Liver (tissue), 3 donors: ENCODE measurements around the gene OTUD5.

Experiments used
- RAD21 ChIP-seq, 2 donors: IDR thresholded peaks; 2 replicates each; pipeline ENCODE4 v1.6.1; 2016; ENCODE audit warnings: antibody characterized with exemption in 2 of 2, mild to moderate bottlenecking in 2 of 2
- SP1 ChIP-seq: IDR thresholded peaks from 2 replicates; pipeline ENCODE4 v1.6.1; 2018; ENCODE audit warnings: antibody characterized with exemption, mild to moderate bottlenecking
- TAF1 ChIP-seq: conservative IDR thresholded peaks from 2 replicates; pipeline ENCODE4 v1.6.1; 2016; ENCODE audit warnings: antibody characterized with exemption, mild to moderate bottlenecking
- TF ChIP-seq, protein P1 (sequence below): fragments of 150-350 bp; IDR thresholded peaks from 2 replicates; pipeline ENCODE4 v1.5.1; 2017; ENCODE audit warnings: improper control_type of control experiment, low read depth, low read length; ENCODE audit not compliant: missing input control
- TF ChIP-seq, protein P2 (sequence below): IDR thresholded peaks from 2 replicates; pipeline ENCODE4 v1.6.1; 2016; ENCODE audit warnings: antibody characterized with exemption
- donor health status: healthy.
- donor health status: healthy.

DNA sequence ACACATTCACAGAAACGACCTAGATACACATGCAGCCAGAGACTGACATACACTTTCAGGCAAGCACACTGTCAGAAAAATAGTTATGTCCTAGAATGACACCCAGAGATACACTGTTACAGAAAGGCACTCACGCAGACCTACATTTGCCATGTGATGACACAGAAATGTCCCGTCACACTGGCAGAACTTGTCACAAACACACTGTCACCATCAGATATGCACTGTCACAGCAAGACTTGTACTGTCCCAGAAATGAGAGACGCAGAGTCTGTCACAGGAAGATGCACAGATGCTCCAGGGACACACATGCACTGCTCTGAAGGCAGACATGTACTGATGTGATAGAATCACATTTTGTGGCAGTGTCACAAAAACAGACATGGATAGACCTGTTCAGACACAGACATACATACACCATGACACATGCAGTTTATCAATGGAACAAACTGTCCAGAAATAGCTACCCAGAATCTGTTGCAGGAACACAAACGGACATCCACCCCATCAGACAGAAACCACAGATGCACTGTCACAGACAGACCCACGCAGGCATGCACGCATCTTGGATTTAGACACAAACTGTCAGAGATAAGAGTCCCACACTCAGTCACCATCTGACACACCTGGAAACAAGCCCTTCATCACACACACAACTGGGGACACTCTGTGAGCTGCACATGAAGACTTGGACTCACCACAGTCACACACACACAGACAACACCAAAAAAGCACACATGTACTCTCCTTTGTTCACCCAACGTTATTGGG lies 37.3 kb downstream of the OTUD5 start:
- TF ChIP-seq, protein P1, sequence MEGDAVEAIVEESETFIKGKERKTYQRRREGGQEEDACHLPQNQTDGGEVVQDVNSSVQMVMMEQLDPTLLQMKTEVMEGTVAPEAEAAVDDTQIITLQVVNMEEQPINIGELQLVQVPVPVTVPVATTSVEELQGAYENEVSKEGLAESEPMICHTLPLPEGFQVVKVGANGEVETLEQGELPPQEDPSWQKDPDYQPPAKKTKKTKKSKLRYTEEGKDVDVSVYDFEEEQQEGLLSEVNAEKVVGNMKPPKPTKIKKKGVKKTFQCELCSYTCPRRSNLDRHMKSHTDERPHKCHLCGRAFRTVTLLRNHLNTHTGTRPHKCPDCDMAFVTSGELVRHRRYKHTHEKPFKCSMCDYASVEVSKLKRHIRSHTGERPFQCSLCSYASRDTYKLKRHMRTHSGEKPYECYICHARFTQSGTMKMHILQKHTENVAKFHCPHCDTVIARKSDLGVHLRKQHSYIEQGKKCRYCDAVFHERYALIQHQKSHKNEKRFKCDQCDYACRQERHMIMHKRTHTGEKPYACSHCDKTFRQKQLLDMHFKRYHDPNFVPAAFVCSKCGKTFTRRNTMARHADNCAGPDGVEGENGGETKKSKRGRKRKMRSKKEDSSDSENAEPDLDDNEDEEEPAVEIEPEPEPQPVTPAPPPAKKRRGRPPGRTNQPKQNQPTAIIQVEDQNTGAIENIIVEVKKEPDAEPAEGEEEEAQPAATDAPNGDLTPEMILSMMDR, result no peak
- TF ChIP-seq RAD21 (IDR thresholded peaks at IDR 0.05) (no peak), TAF1 (no peak), SP1 (no peak)
- TF ChIP-seq, protein P2, sequence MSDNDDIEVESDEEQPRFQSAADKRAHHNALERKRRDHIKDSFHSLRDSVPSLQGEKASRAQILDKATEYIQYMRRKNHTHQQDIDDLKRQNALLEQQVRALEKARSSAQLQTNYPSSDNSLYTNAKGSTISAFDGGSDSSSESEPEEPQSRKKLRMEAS, result no peak
